ENCODE measurements around the gene OR6J1. TPM values are rescaled to one million over a fixed set of nuclear protein-coding genes. Genes with fewer than 3 reads are reported as not detected.

The OR6J1 gene
- total and polyA plus RNA-seq, 2 of the 13 experiments (the other 11 are each of a cell fraction or from before 2014, with no cell fraction given): not detected

- TF ChIP-seq ZNF709 (CRISPR knock-in tag; IDR thresholded peaks at IDR 0.05): 0 out of 2 replicates have a peak, but pooled peaks have one; percentile 24
- no peak for TF ChIP-seq FOXP1 (IDR thresholded peaks at IDR 0.05)
- no peak for TF ChIP-seq FOXP1 (CRISPR knock-in tag; IDR thresholded peaks at IDR 0.05)
- peak; percentile 43 for TF ChIP-seq TEAD3 (CRISPR knock-in tag; optimal IDR thresholded peaks at IDR 0.05; ENCODE audit: borderline replicate concordance)
- TF ChIP-seq TGIF2 (CRISPR knock-in tag; IDR thresholded peaks at IDR 0.05): no peak
- no peak for TF ChIP-seq ZNF20 (CRISPR knock-in tag; IDR thresholded peaks at IDR 0.05)
- TF ChIP-seq ZNF121 (CRISPR knock-in tag; IDR thresholded peaks at IDR 0.05): no peak
- TF ChIP-seq SIX4 (CRISPR knock-in tag; IDR thresholded peaks at IDR 0.05): no peak
- no peak for TF ChIP-seq ZKSCAN1 (IDR thresholded peaks at IDR 0.05; ENCODE audit: low read length)
- no peak for TF ChIP-seq ZNF230 (CRISPR knock-in tag; IDR thresholded peaks at IDR 0.05)
- no peak for TF ChIP-seq HMGA1 (CRISPR knock-in tag; conservative IDR thresholded peaks at IDR 0.05)
- no peak for TF ChIP-seq E2F5 (CRISPR knock-in tag; conservative IDR thresholded peaks at IDR 0.05)
- no peak for TF ChIP-seq ZFP1 (CRISPR knock-in tag; IDR thresholded peaks at IDR 0.05)
- no peak for TF ChIP-seq EP300 (IDR thresholded peaks at IDR 0.05; ENCODE audit: low read depth in 2 of 2, low read length in 2 of 2)
- peak; percentile 13; the same call in 1 of the 2 replicates for TF ChIP-seq EP300 (CRISPR knock-in tag; IDR thresholded peaks at IDR 0.05; ENCODE audit: borderline replicate concordance)
- TF ChIP-seq, protein P1, sequence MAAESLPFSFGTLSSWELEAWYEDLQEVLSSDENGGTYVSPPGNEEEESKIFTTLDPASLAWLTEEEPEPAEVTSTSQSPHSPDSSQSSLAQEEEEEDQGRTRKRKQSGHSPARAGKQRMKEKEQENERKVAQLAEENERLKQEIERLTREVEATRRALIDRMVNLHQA (CRISPR knock-in tag; IDR thresholded peaks at IDR 0.05): no peak
- no peak for TF ChIP-seq ARID5B (CRISPR knock-in tag; IDR thresholded peaks at IDR 0.05)
- no peak for TF ChIP-seq ETV5 (CRISPR knock-in tag; IDR thresholded peaks at IDR 0.05; ENCODE audit: borderline replicate concordance)
- TF ChIP-seq ZNF33A (CRISPR knock-in tag; IDR thresholded peaks at IDR 0.05; ENCODE audit: borderline replicate concordance): 0 out of 2 replicates have a peak, but pooled peaks have one; percentile 13
- TF ChIP-seq RFXAP (CRISPR knock-in tag; IDR thresholded peaks at IDR 0.05; ENCODE audit: borderline replicate concordance): no peak
- no peak for TF ChIP-seq MTA1 (CRISPR knock-in tag; IDR thresholded peaks at IDR 0.05; ENCODE audit: borderline replicate concordance)
- no peak for TF ChIP-seq MAFG (CRISPR knock-in tag; IDR thresholded peaks at IDR 0.05)
- TF ChIP-seq ZFP36L1 (CRISPR knock-in tag; IDR thresholded peaks at IDR 0.05): 0 out of 2 replicates have a peak, but pooled peaks have one; percentile 31
- TF ChIP-seq ZNF296 (CRISPR knock-in tag; conservative IDR thresholded peaks at IDR 0.05): no peak
- TF ChIP-seq ETS1 (CRISPR knock-in tag; IDR thresholded peaks at IDR 0.05): no peak
- no peak for TF ChIP-seq ZNF879 (CRISPR knock-in tag; IDR thresholded peaks at IDR 0.05)
- TF ChIP-seq, protein P2, sequence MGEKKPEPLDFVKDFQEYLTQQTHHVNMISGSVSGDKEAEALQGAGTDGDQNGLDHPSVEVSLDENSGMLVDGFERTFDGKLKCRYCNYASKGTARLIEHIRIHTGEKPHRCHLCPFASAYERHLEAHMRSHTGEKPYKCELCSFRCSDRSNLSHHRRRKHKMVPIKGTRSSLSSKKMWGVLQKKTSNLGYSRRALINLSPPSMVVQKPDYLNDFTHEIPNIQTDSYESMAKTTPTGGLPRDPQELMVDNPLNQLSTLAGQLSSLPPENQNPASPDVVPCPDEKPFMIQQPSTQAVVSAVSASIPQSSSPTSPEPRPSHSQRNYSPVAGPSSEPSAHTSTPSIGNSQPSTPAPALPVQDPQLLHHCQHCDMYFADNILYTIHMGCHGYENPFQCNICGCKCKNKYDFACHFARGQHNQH (CRISPR knock-in tag; IDR thresholded peaks at IDR 0.05): 0 out of 2 replicates have a peak, but pooled peaks have one; percentile 17
Measured at GRCh38 chr14:22599349-22599748, 44.8 kb downstream of the OR6J1 start (continued).
